RPMI7951 (cell line): ENCODE data around the gene FHAD1. TPM values are rescaled to one million over a fixed set of nuclear protein-coding genes. Genes with fewer than 3 reads are reported as not detected.
A peak's percentile ranks its signal among the peaks of the same experiment; 100 is the strongest.
"Not testable (repeated sequence)": the region's sequence is repeated elsewhere in the genome, so short reads cannot be mapped to it uniquely, and the experiment has no call there.

Experiments used
- DNase-seq: peaks from one replicate; pipeline ENCODE4 v3.0.0-alpha.2; 2012; ENCODE audit warnings: low read depth
- total RNA-seq: library from RNA; depleted of rRNA; stranded (reverse); fragments of >200 nt; shearing (Covaris generic); gene quantifications from 2 replicates; pipeline ENCODE4 v1.2.3, GENCODE V29; 2014

Gene FHAD1
- total RNA-seq, 1 experiment from 2014 or later: 6.8 TPM

DNA sequence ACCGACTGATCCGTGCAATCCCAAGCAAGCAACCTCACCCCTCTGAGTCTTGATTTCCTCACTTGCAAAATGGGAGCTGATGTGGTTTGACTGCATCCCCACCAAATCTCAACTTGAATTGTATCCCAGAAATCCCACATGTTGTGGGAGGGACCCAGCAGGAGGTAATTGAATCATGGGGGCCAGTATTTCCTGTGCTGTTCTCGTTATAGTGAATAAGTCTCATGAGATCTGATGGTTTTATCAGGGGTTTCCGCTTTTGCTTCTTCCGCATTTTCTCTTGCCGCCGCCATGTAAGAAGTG is 58.4 kb downstream of the FHAD1 start:
- DNase-seq: no peak

DNA sequence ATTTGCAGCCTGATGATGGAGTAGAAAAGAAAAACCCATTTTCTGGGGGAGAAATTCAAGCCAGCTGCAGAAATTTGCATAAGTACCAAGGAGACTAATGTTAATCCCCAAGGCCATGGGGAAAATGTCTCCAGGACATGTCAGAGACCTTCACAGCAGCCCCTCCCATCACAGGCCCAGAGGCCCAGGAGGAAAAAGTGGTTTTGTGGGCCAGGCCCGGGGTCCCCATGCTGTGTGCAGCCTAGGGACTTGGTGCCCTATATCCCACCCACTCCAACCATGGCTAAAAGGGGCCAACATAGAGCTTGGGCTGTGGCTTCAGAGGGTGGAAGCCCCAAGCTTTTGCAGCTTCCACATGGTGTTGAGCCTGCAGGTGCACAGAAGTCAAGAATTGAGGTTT is 59.3 kb downstream of the FHAD1 start:
- DNase-seq: not testable (repeated sequence)

DNA sequence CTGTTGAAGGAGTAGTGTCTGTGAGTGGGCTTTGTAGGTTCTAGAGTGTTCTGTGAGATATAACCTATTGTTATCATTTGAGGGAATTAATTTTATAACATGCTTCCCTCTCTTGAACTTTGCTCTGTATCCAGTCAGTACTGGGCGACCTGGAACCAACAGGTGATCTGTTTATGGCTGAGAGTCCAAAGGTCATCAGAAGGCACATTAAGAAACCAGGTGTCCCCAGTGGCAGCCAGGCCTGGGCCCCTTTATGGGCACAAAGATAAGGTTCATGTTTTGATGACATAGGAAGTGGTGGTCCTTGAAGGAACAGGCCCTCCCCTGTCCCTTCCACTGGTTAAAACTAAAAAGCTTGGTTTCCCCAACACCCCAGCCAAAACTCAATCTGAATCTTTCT is 61.1 kb downstream of the FHAD1 start:
- no peak for DNase-seq

DNA sequence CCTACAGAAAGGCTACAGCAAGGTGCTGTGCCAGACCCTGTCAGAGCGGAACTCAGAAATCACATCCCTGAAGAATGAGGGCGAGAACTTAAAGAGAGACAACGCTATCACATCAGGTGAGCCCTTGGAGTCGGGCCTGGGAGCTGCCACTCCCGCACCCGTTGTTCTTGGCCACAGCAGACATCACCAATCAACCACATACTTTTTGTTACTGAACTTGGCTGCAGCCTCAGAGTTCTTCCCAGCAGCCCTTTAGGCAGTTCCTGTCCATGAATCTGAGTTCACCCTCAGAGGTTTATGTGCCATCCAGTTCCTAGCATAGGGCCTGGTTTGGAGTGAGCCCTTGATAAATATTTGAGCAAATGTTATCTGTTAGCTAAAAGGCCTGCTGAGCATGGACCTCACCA is 61.6 kb downstream of the FHAD1 start:
- no peak for DNase-seq

DNA sequence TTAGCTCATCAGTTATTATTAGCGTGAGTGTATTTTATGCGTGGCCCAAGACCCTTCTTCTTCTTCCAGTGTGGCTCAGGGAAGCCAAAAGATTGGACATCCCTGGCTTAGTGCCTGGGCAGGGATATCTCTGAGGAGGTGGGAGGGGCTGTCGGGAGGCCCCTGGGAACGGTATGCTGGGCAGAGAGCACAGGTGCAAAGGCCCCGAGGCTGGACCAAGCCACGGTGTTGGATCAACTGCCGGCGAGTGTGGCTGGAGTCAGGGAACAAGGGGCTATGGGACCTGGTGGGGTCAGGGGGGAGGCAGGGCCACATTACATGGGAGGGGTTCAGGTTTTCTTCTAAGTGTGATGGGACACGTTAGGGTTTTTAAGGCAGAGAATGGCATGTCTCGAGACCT is 62.7 kb downstream of the FHAD1 start:
- DNase-seq: no peak

DNA sequence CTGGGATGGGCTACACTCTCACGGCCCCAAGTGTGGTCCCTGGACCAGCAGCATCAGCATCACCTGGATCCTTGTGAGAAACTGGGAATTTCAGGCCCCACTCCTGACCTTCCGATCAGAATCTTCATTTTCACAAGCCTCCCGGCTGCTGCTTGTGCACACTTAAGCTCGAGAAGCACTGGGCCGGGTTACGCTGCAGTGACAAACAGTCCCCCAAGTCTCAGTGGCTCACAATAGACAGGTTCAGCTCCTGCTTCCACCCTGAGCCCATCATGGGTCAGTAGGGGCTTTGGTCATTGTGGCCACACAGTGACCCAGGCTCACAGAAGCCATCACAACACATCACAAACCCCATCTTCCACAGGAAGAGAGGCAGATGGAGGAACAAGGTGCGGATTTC is 63.5 kb downstream of the FHAD1 start:
- no peak for DNase-seq

DNA sequence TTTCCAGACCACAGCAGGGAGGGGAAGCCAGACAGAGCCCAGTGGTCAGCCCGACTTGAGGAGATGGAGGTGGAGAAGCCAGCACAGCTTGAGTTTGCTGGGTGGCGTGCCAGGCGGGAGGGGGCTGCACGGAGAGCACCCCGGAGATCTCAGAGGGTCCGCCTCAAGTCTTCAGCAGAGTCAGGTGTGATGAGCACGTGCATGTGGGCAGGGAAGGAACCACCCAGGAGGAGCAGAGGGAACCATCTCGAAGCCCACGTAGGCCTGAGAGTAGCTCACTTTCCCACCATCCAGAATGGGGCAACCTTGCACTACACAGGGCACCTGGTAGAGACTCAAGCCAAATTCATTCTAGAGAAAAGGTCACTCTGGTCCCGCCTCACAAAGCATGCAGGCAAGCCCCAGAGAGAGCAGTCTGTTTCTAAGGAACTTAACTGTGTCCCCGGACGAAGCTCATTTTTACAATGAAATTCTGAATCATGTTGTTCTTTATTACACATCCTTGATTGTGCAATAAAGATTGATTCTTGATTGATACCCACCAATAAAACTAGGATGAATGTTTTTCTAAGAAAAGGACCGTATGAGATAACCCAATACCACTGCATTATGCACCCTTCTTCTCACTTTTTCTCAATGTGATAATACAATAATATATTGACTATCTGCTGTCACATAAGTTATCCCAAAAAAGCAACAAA is 64.2 kb downstream of the FHAD1 start:
- DNase-seq: no peak

DNA sequence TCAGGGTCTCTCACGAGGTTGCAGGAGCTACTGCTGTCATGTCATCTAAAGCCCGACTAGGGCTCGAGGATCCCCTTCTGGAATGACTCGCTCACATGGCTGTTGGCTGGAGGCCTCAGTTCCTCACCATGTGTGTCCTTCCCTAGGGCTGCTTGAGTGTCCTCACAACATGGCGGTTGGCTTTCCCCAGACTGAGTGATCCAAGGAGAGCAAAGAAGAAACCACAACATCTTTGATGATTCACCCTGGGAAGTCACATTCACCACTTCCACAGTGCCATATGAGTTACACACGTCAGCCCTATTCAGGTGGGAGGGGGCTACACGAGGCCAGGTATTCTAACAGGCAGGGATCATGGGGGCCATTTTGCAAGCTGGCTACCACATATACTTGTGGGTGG is 64.9 kb downstream of the FHAD1 start:
- DNase-seq: peak; percentile 78

DNA sequence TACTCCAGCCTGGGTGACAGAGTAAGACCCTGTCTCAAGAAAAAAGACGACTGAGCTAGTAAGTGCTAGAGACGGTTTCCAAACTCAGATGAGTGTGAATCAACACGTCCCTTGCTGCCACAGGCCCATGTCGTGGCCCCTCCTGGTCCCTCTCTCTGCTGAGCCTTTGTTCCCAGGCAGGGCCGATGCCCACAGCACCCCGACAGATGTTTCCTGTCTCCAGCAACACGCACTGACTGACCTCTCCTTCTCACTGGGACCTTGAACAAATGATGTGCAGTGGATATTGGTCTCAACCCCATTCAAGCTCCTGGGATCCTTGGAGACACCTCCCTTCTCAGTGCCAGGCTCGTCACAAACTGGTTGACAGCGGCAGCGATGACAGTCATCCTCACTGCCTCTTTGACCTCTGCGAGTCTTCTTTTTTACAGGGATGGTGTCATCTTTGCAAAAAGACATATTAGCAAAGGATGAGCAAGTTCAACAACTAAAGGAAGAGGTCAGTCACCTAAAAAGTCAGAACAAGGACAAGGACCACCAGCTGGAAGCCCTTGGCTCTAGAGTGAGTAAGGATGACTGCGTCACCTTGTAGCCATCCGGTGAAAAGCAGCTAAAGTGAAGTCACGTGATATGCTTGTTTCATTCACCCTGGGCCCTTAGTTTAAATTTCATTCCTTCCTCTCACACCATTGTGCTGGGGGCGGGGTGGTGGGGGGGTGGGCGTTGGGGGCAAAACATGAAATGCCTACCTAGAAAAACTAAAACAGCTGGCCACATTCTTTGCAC is 65.8 kb downstream of the FHAD1 start:
- no peak for DNase-seq

DNA sequence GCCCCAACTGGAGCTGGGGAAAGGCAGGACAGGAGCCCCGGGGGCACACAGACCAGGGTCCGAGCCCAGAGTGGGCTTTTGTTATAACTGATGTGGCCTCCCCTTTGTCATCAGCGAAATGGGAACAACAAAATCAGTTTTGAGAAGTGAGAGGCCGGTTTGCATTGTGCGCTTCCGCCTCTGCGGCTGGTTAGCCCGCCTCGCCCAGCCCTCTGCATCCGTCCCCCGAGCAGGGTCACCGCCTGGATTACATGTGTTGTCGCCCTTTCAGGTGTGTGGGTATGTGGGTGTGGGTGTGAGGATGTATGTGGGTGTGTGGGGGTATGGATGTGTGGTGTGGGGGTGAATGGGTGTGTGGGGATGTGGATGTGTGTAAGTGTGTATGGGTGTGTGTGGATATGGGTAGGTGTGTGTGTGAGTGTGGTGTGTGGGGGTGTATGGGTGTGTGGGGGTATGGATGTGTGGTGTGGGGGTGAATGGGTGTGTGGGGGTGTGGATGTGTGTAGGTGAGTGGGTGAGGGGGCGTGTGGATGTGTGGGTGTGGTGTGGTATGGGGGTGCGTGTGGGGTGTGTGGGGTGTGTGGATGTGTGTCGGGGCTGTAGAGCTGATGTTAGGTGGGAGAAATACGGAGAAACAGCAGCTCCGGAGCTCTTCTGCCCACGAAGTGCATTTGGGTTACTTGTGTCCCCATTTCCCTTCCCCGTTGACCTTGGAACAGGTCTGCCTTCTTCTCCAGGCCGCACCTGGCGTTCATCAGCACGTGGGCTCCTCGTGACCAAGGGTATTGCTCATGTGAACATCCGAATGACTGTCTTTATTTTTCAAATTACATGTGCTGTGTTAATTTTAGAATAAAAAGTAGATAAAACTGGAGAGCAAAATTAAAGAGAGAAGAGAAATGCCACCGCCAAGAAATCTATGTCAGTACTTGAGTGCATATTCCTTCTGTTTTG is 67.6 kb downstream of the FHAD1 start:
- no peak for DNase-seq

DNA sequence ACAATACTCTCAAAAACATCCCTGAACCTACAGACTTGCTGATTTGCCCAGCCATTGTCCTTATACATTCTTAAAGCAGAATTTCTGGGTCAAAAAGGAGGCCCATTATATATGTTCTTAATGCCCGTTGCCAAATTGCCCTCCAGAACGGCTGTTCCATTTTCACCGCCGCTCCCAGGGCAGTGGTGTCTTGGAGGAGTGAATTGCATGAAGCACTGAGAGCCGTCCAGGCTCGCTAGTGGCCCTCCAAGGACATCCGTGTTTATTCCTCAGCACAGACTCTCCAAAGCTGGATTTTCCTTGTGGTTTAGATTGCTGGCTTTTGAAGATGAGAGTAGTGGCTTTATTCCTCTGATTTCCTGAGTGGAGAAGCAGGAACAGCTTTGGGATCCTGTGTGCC is 68.8 kb downstream of the FHAD1 start:
- DNase-seq: no peak

DNA sequence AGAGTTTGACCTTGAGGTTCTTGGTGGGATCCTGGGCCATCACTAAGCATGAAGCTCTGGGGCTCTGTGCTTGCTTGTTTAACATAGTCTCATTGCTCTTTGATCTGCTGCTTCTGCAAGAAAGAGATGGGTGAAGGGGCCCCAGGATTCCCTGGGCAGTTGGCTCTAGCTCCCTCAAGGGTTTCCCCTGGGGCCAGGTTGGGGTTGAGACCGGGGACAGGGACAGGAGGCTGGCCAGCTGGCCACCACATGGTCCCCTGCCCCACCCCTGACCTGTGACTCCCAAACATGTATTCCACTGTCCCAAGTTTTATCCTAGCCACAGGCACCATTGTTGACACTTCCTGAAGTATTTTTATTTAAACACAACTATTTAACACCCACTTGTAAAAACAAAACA is 69.5 kb downstream of the FHAD1 start:
- peak; percentile 27 for DNase-seq

DNA sequence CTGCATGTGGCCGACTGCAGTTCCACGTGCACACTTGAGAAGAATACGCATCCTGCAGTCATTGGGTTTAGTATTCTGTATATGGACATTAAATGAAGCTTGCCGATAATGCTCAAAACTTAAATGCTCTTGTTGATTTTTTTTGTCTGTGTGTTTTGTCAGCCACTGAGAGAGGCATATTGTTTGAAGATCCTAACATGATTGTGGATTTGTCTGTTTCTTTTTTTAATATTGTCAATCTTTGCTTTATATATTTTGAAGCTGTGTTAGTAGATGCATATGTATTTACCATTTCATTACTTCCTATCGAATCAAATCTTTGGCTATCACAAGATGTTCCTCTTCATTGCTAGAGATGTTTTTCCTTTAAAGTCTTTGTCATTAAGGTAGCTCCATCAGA is 73.2 kb downstream of the FHAD1 start:
- no peak for DNase-seq

DNA sequence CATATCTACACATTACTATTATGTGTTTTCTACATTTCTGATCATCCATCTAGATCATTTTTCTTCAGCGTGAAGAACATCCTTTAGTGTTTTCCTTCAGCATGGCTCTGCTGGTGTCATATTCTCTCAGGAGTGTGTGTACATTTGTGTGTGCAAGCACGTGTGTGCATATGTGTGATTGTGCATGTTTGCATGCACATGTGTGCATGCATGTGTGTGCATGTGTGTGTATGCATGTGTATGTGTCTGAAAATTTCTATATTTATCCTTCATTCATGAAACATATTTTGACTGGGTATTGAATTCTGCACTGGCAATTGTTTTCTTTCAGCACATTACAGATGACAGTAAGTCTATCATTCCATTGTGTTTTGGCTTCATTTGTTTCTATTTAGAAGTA is 74.6 kb downstream of the FHAD1 start:
- DNase-seq: no peak

DNA sequence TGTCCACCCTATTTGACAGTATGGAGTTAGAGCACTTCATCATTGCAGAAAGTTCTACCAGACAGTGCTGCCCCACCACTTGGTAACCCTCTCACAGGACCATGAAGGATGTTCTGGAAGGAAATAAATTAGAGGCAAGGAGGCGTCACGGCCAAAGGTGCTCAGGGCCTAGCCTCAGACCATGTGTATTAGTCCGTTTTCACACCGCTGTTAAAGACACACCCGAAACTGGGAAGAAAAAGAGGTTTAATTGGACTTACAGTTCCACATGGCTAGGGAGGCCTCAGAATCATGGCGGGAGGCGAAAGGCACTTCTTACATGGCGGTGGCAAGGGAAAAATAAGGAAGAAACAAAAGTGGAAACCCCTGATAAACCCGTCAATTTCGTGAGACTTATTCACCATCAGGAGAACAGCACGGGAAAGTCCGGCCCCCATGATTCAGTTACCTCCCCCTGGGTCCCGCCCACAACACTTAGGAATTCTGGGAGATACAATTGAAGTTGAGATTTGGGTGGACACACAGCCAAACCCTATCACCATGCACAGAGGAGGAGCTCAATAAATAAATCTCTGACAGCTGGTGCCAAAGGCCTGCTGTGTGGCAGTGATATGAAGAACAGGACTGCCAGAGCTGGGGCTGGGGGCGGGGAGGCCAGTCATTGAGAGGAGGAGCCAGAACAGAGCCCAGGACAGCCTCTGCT is 75.8 kb downstream of the FHAD1 start:
- DNase-seq: peak; percentile 45

DNA sequence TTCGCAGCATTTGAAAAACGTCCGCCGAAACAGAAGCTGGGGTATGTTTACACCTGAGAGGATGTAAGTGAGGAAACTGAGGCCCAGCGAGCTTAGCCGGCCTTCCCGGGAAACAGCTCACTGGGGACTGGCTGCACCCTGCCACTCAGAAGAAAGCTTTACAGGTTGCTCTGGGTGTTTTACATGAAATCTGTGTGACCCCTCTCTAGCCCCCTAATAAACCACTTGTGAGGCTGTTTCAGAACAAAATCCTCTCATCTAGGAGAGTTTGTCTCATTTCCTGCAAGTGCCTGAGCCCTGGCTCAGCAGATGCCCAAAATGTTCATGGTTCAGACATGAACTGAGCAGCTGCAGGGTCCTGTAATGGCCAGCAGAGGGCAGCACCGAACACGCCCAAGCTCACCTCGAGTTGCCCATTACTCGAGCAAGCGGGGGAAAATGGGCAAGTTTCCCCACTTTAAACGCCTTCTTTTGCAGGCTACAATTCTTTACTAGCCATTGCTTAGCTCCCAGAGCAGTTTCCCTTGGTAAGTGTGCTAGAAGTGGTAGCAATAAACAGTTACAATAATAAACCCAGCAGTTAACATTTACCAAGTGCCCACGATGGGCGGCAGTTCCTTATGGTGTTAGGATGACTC is 76.4 kb downstream of the FHAD1 start:
- DNase-seq: peak; percentile 73

DNA sequence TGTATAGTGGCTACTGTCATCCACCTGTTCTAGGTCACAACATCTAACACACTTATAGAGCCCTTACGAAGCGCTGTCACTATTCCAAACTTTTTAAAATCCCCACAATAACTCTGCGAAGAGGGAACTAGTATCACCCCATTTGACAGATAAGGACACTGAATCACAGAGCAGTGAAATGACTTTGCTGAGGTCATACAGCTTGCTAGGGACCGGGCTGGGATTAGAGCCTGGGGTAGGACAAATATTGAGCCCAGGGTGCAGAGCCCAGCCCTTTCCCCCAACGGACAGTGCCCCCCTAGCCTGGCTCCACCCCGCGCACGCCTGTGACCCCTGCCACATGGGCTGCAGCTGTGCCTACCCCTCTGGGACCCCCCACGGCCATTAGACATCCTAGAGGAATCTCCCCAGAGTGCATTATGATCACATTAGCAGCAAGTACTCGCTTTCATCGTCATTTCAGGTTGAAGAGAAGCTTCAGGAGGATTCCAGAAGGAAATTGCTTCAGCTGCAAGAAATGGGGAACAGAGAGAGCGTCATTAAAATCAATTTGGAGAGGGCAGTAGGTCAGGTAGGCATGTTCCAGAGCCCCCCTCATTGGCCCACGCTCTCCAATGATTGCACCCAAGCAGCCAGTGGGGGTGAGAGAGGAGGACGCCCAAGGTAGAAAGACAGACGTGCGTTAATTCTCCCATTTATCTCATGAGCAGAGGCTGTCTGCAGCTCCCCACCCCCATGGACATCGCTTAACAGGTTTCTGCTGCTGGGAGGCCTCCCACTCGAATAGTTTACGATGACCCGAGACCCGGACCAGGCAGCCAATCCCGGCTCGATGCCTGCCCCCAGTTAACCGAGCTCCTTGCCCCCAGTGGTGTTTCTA is 77.2 kb downstream of the FHAD1 start:
- no peak for DNase-seq

DNA sequence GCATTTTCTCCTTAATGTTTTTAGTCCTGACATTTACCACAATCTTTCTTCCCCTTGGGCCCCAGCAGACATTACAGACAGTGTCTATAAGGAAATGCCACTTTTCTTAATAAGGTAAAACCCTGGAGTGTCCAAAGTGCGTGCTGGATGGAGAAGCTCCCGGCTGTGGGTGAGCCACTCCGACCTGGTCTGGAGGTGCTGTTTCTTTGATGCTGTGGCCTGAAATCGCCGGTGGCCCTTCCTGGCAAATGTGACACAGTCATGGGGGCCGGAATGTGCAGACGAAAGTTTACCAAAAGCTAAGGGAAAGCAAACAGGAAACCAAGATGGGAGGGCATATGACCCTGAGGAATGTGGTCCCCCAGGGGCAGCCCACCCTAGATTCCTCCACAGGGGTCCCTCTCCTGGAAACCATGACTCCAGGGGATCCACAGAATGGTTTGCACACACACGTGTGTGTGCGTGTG is 77.9 kb downstream of the FHAD1 start:
- DNase-seq: no peak

DNA sequence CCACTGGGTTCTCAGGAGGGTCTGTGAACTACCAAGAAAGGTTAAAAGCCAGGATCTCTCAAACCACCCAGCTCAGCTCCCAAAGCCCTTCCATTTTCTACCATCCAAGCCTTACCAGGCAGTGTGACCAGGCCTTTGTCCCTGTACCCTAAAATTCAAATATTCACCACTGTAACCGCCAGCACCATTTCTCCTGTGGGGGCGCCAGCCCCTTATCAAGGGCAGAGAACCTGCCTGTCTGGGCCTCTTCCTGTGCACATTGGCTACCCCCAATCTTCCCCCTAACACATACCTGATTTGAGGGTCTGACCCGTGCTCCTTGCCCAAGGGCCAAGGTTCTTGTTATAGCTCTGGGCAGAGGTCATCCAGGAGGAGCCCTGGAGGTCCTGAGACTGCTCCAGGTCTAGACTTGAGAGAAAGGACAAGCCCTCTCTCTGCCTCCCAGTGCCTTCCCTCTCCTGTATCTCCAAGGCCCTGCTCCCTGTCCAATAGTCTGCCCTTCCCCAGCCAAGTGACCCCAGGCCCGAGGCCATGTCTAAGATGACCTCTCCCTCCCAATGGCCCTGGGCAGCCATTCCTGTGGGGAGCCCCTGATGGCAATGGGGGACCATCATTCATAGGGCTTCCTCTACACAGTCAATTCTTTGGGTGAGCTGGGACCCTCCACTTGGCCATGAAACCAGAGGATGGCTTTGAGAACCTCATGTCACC is 78.5 kb downstream of the FHAD1 start:
- DNase-seq: no peak
